ENCODE data around the gene CD177. TPM values are rescaled to one million over a fixed set of nuclear protein-coding genes. Genes with fewer than 3 reads are reported as not detected.
"Not testable (repeated sequence)": the region's sequence is repeated elsewhere in the genome, so short reads cannot be mapped to it uniquely, and the experiment has no call there.

CD177 gene
- total RNA-seq, 1 experiment from 2014 or later = 0.09 TPM

DNA sequence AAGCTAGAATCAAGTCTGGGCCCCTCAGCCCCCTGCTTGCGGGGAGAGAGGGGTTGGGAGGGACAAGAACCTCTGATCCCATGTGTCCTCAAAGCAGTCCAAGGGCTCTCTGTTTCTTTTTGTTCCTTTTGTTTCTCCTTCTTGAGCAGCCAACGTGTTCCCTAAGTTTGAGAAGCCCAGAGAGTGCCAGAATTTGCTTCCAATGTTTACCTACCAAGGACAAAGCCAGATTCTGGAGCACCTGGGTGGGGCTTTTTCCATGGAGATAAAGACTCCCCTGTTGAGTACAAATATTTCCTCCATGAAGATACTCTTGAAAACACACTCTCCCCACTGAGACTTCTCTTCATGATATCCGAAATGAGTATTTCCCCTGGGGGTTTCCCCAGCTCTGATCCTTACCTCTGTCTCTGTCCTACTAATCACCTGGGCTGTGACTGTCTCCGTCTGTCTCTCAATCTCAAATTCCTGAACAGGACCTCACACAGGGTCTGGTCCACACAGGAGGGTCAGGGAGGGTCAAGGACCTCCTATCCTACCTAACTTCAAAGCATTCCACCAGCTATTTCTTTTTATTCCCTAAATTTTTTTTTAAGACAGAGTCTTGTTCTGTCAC lies 27.4 kb downstream of the CD177 start:
- H3K18ac ChIP-seq (ENCODE audit: insufficient read length, low read depth, low read length) = no peak overlapping the region
- no peaks in the 10 kb centered on the region for H3K79me2 ChIP-seq (ENCODE audit: insufficient read depth, low read length)
- no peak overlapping the region for H2AK5ac ChIP-seq (ENCODE audit: insufficient read length, low read length)
- Mint-ChIP-seq H3K4me1 (peaks cover 6 to 8% of the 10 kb centered on the region in 2 experiments; a peak in 3 of 4 replicates), H3K4me3 (no peak overlapping the region), H3K9me3 (peaks cover 10 to 38% of the 10 kb centered on the region in 2 experiments), H3K27ac (no peak overlapping the region), H3K36me3 (ENCODE audit: insufficient read depth in 1 of 3, low read depth in 3 of 3) (peaks cover 1 to 7% (median 2%) of the 10 kb centered on the region in 3 experiments; a peak in 4 of 7 replicates), H3K27me3 (ENCODE audit: low read depth) (no peaks in the 10 kb centered on the region; the same call in 1 of the 2 replicates)
- no CpG with 5 or more reads among the region's 4 CpGs for WGBS (ENCODE audit: extremely low coverage, insufficient read length, low lambda C conversion rate)
- H3K79me1 ChIP-seq (ENCODE audit: insufficient read depth, low read depth, low read length, poor library complexity, severe bottlenecking) = no peaks in the 10 kb centered on the region
- no peaks in the 10 kb centered on the region for H3K9me3 ChIP-seq (ENCODE audit: control insufficient read depth, low read depth, low read length)
- no peaks in the 10 kb centered on the region for H3K27me3 ChIP-seq (ENCODE audit: insufficient read depth, low read length)
- H2AFZ ChIP-seq (ENCODE audit: low read length) = no peak overlapping the region
- no peak overlapping the region for H3K9ac ChIP-seq (ENCODE audit: extremely low read depth, insufficient read length, low read length)
- H2BK120ac ChIP-seq (ENCODE audit: low read depth, low read length, poor library complexity, severe bottlenecking) = no peak overlapping the region
- no peak overlapping the region for H2BK15ac ChIP-seq (ENCODE audit: low read depth, low read length)
- H4K20me1 ChIP-seq (ENCODE audit: control insufficient read depth, insufficient read depth, insufficient read length) = no peaks in the 10 kb centered on the region
- no peak overlapping the region for H3T11ph ChIP-seq (ENCODE audit: low read length)
- no peaks in the 10 kb centered on the region for H3K23me2 ChIP-seq (ENCODE audit: insufficient read length, low read depth, low read length, poor library complexity, severe bottlenecking)
- H2BK12ac ChIP-seq (ENCODE audit: insufficient read length, low read depth, low read length) = no peak overlapping the region
- no peak overlapping the region for H3K4me2 ChIP-seq (ENCODE audit: insufficient read depth, insufficient read length, low read length)
- no peak overlapping the region for H2BK20ac ChIP-seq (ENCODE audit: low read depth, low read length, poor library complexity, severe bottlenecking)
- TF ChIP-seq, protein P1, sequence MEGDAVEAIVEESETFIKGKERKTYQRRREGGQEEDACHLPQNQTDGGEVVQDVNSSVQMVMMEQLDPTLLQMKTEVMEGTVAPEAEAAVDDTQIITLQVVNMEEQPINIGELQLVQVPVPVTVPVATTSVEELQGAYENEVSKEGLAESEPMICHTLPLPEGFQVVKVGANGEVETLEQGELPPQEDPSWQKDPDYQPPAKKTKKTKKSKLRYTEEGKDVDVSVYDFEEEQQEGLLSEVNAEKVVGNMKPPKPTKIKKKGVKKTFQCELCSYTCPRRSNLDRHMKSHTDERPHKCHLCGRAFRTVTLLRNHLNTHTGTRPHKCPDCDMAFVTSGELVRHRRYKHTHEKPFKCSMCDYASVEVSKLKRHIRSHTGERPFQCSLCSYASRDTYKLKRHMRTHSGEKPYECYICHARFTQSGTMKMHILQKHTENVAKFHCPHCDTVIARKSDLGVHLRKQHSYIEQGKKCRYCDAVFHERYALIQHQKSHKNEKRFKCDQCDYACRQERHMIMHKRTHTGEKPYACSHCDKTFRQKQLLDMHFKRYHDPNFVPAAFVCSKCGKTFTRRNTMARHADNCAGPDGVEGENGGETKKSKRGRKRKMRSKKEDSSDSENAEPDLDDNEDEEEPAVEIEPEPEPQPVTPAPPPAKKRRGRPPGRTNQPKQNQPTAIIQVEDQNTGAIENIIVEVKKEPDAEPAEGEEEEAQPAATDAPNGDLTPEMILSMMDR (conservative IDR thresholded peaks at IDR 0.05) = no peak
- no peak overlapping the region for H3K56ac ChIP-seq (ENCODE audit: insufficient read length, low read depth, low read length)
- H4K5ac ChIP-seq (ENCODE audit: insufficient read length, low read depth, low read length) = no peak overlapping the region
- no peak overlapping the region for H3K23ac ChIP-seq (ENCODE audit: insufficient read length, low read depth, low read length)
- H4K91ac ChIP-seq (ENCODE audit: insufficient read length, low read depth, low read length) = no peak overlapping the region
- no peak overlapping the region for H3K14ac ChIP-seq (ENCODE audit: insufficient read depth, low read length)
- DNase-seq = no peak
- no peaks in the 10 kb centered on the region; the same call in 1 of the 2 replicates for H3K4me1 ChIP-seq (ENCODE audit: insufficient read depth, low read length)
- no peak overlapping the region for H4K8ac ChIP-seq (replicated peaks; ENCODE audit: insufficient read length, low read depth, low read length)
- no peak overlapping the region for H3K27ac ChIP-seq (ENCODE audit: insufficient read length, low read depth, low read length)
- H3K4ac ChIP-seq (ENCODE audit: low read depth, low read length) = no peak overlapping the region
- H2BK5ac ChIP-seq (ENCODE audit: insufficient read length, low read length) = no peak overlapping the region

DNA sequence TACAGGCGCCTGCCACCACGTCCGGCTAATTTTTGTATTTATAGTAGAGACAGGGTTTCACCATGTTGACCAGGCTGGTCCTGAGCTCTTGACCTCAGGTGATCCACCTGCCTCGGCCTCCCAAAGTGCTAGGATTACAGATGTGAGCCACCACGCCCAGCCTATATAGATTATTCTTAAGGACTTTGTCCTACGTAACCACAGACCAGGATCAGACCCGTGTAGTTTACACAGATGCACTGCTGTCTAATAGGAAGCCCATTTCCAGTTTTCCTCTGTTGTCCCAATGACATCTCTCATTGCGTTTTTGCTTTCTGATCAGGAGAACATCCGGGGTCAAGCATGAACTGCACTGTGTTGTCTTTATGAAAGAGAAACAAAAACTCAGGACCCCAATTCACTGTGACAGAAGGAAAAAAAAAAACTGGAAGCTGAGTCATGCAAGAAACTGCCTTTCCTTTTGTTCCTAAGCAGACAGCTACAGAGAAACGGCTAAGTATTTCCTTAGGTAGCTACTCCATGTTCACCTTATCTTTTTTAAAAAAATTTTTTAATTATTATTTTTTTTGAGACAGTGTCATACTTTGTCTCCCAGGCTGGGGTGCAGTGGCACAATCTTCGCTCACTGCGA lies 29.2 kb downstream of the CD177 start:
- H4K5ac ChIP-seq (ENCODE audit: insufficient read length, low read depth, low read length); H3K36me3 Mint-ChIP-seq (ENCODE audit: insufficient read depth in 1 of 3, low read depth in 3 of 3); H3K27ac ChIP-seq (ENCODE audit: insufficient read length, low read depth, low read length); H3K23ac ChIP-seq (ENCODE audit: insufficient read length, low read depth, low read length); H3K4me1 Mint-ChIP-seq; H3K27ac Mint-ChIP-seq; H3K4ac ChIP-seq (ENCODE audit: low read depth, low read length); H2BK20ac ChIP-seq (ENCODE audit: low read depth, low read length, poor library complexity, severe bottlenecking); H3K9me3 ChIP-seq (ENCODE audit: control insufficient read depth, low read depth, low read length); H3K56ac ChIP-seq (ENCODE audit: insufficient read length, low read depth, low read length); H4K8ac ChIP-seq (replicated peaks; ENCODE audit: insufficient read length, low read depth, low read length); H4K91ac ChIP-seq (ENCODE audit: insufficient read length, low read depth, low read length); H3K27me3 Mint-ChIP-seq (ENCODE audit: low read depth); H4K20me1 ChIP-seq (ENCODE audit: control insufficient read depth, insufficient read depth, insufficient read length); H3K79me1 ChIP-seq (ENCODE audit: insufficient read depth, low read depth, low read length, poor library complexity, severe bottlenecking); H3K14ac ChIP-seq (ENCODE audit: insufficient read depth, low read length); H3K4me3 Mint-ChIP-seq; H3K23me2 ChIP-seq (ENCODE audit: insufficient read length, low read depth, low read length, poor library complexity, severe bottlenecking); H3K4me1 ChIP-seq (ENCODE audit: insufficient read depth, low read length); H2BK120ac ChIP-seq (ENCODE audit: low read depth, low read length, poor library complexity, severe bottlenecking); H3K4me2 ChIP-seq (ENCODE audit: insufficient read depth, insufficient read length, low read length); DNase-seq; H3K18ac ChIP-seq (ENCODE audit: insufficient read length, low read depth, low read length); H2BK12ac ChIP-seq (ENCODE audit: insufficient read length, low read depth, low read length); H2BK5ac ChIP-seq (ENCODE audit: insufficient read length, low read length); H3K9ac ChIP-seq (ENCODE audit: extremely low read depth, insufficient read length, low read length); H3K79me2 ChIP-seq (ENCODE audit: insufficient read depth, low read length); H3T11ph ChIP-seq (ENCODE audit: low read length); H2BK15ac ChIP-seq (ENCODE audit: low read depth, low read length); H2AK5ac ChIP-seq (ENCODE audit: insufficient read length, low read length); H2AFZ ChIP-seq (ENCODE audit: low read length); H3K27me3 ChIP-seq (ENCODE audit: insufficient read depth, low read length): not testable (repeated sequence)
- peaks cover 14 to 41% of the 10 kb centered on the region in 2 experiments for H3K9me3 Mint-ChIP-seq
- no CpG with 5 or more reads among the region's 12 CpGs for WGBS (ENCODE audit: extremely low coverage, insufficient read length, low lambda C conversion rate)

All from H9 (cell line).